Lung (tissue), 13 donors: ENCODE measurements around the gene KLLN. TPM values are rescaled to one million over a fixed set of nuclear protein-coding genes. Genes with fewer than 3 reads are reported as not detected.

Experiments
- ATAC-seq: fragments of 200-7000 bp; cut with Tn5 transposase; one replicate; pipeline ENCODE4 v1.9.1; 2020; ENCODE audit warnings: moderate number of reproducible peaks; ENCODE audit not compliant: insufficient read depth, low FRiP score
- DNase-seq, 3 donors: peaks; one replicate each; pipeline ENCODE4 v3.0.0-alpha.2; 2013 to 2017
- H3K27ac ChIP-seq, 2 donors: one replicate each; pipeline ENCODE4 v1.5.1; 2013; ENCODE audit warnings: mild to moderate bottlenecking in 2 of 2, moderate library complexity in 2 of 2, control low read depth in 1 of 2, inconsistent platforms in 1 of 2, low read depth in 1 of 2, low read length in 1 of 2
- H3K27me3 ChIP-seq, 3 donors: one replicate each; pipeline ENCODE4 v1.5.1; 2013; ENCODE audit warnings: low read length in 2 of 3; ENCODE audit not compliant: control insufficient read depth in 3 of 3, insufficient read depth in 3 of 3
- H3K36me3 ChIP-seq, 4 donors: one replicate each; pipeline ENCODE4 v1.5.1; 2013; ENCODE audit warnings: low read length in 4 of 4, mild to moderate bottlenecking in 1 of 4, moderate library complexity in 1 of 4; ENCODE audit not compliant: control insufficient read depth in 4 of 4, insufficient read depth in 4 of 4
- H3K4me1 ChIP-seq, 5 donors: one replicate each; pipeline ENCODE4 v1.5.1; 2013; ENCODE audit warnings: low read length in 5 of 5, mild to moderate bottlenecking in 2 of 5, moderate library complexity in 1 of 5; ENCODE audit not compliant: control insufficient read depth in 5 of 5, insufficient read depth in 5 of 5
- H3K4me3 ChIP-seq: one replicate; pipeline ENCODE4 v1.5.1; 2013; ENCODE audit warnings: mild to moderate bottlenecking, control low read depth, moderate library complexity
- H3K9ac ChIP-seq, 2 donors: one replicate each; pipeline ENCODE4 v1.5.1; 2013; ENCODE audit warnings: low read length in 2 of 2, control low read depth in 1 of 2; ENCODE audit not compliant: insufficient read depth in 1 of 2
- H3K9me3 ChIP-seq, 4 donors: one replicate each; pipeline ENCODE4 v1.5.1; 2013; ENCODE audit warnings: low read length in 3 of 4, mild to moderate bottlenecking in 1 of 4, moderate library complexity in 1 of 4; ENCODE audit not compliant: control insufficient read depth in 4 of 4, insufficient read depth in 3 of 4
- WGBS, 2 donors: extraction: QIAGEN DNeasy Blood & Tissue Kit; methylation state at CpG; one replicate each; pipeline ENCODE4 v1.1.7; 2013; 5-methylcytosine and 5-hydroxymethylcytosine counted together
- polyA plus RNA-seq, 2 donors: library from polyadenylated mRNA; stranded (reverse); fragments of 200-250 nt; gene quantifications; one replicate each; pipeline ENCODE4 v1.2.1, GENCODE V29; 2013
- small RNA-seq: library from RNA; depleted of rRNA; stranded (forward); fragments of <200 nt; gene quantifications from one replicate; pipeline ENCODE3, GENCODE V24; 2014; ENCODE audit warnings: low replicate concordance
- total RNA-seq, 2 donors: library from RNA; depleted of rRNA in 1 of 2; stranded (reverse); fragments of >200 nt in 1 of 2; gene quantifications; one replicate each; pipeline ENCODE4 v1.2.1, GENCODE V29; 2014 to 2021
- TF ChIP-seq, protein P1 (sequence below): IDR thresholded peaks from 2 replicates; pipeline ENCODE4 v1.5.1; 2012; ENCODE audit warnings: mild to moderate bottlenecking; ENCODE audit errors: control extremely low read depth, extremely low read depth
- donor health status: control.
- donor health status: control.
- donor health status: Bipolar disorder and iron deficiency.
- donor health status: healthy.
- donor health status: DM: yes; HTN: yes; CAD: no.

Gene KLLN
- total and polyA plus RNA-seq, 4 donors, result 0.14 to 1.5 (median 0.86) TPM

DNA sequence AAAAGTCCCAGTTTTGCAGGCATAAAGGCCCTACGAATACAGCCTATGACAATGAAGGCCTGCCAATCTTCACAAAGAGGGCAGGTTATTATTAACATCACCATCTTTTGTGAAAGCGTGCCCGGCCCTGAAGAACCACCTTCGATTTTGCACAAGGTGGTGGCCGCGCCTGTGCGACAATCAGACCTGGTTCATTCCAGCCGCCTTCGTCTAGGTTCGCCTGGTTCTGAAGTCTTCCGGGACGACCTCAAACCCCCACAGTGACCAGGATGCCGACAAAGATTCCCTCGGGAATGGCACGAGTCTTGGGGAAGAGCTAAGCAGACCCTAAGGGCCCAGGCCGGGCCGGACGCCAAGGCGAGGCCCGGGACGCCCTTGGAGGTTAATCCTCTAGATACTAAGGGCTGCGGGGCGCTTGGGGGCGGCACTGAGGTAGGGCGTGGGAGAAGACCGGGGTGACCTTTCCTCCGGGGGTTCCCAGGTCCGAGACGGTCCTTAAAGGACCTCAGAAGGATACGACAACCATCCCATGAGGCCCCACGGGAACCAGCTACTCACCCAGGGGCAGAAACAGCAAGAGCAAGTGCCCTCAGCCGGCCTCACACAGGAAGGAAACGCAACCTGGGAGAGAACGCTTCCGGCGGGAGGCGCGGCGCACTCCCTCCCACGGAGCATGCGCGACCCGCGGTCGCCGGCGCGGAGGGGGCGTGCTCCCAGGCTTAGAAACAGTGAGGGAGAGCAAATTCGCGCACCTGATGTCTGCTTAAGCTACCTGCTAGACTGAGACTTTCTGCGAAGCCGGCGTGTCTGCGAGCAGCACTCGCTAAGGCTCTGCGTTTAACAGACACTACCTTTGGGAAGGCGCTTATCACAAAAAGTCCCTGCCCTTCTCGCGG is 45.5 kb downstream of the KLLN start, which contains the start of gene ATAD1:
Gene ATAD1 (minus strand): TSS at position 618 of the 896 bp plus-strand sequence. CDS start 3,627 bp downstream, outside the sequence.
- Histone ChIP-seq H3K27me3 (no peaks in the 10 kb centered on the region), H3K9me3 (no peaks in the 10 kb centered on the region), H3K4me1 (peaks cover 0 to 18% (median 5%) of the 10 kb centered on the region in 5 donors), H3K27ac (peak within 1 kb of the TSS; percentile 85 to 89), H3K4me3 (peak within 1 kb of the TSS; percentile 74), H3K9ac (peak within 1 kb of the TSS; percentile 80 to 95), H3K36me3 (no peaks in the 10 kb centered on the region)
- TF ChIP-seq, protein P1, sequence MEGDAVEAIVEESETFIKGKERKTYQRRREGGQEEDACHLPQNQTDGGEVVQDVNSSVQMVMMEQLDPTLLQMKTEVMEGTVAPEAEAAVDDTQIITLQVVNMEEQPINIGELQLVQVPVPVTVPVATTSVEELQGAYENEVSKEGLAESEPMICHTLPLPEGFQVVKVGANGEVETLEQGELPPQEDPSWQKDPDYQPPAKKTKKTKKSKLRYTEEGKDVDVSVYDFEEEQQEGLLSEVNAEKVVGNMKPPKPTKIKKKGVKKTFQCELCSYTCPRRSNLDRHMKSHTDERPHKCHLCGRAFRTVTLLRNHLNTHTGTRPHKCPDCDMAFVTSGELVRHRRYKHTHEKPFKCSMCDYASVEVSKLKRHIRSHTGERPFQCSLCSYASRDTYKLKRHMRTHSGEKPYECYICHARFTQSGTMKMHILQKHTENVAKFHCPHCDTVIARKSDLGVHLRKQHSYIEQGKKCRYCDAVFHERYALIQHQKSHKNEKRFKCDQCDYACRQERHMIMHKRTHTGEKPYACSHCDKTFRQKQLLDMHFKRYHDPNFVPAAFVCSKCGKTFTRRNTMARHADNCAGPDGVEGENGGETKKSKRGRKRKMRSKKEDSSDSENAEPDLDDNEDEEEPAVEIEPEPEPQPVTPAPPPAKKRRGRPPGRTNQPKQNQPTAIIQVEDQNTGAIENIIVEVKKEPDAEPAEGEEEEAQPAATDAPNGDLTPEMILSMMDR, result peak; percentile 3
- peak; percentile 89 to 93 (median 89) for DNase-seq
- ATAC-seq, result peak; percentile 100
- WGBS, 2 donors, result 0% methylated on average over 60 of the region's 60 CpGs

DNA sequence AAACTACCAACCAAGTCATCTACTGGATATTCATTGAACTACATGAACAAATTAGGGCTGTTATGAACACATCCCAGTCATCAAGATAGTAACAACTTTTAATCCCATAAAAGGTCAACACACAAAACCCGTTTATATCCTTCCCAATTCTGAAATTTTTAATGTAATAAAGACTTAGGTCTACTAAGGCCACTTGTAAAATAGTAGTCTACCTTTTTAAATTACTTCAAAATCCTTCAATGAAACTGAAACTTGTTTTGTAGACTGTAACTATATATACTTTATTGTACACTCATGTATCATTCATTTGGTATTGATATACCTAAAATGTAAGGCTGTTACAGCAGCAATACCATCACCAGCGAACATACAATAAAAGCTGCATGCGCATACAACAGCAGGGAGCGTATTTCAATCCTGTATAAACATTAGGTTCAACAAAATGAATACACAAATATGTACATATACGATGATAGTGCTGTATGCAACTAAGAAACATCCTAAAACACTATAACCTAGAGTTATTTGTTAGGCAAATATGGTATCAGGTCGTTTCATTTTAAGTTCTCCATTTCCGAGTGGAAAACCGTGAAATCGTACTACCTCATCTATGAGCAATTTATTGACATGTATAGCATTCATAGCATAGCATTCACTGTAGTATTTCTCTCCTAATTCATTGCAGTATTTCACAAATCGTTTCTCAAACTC is 46.3 kb downstream of the KLLN start:
- ATAC-seq, result no peak
- peak in 2 of 3 donors; percentile 9 to 11 for DNase-seq

GRCh38 chr10:87816163-87816897 is 47.0 kb downstream of the KLLN start:
- TF ChIP-seq, protein P1, result no peak
- H3K27ac ChIP-seq, result no peak overlapping the region
- H3K9me3 ChIP-seq, result no peaks in the 10 kb centered on the region
- no peak overlapping the region for H3K4me3 ChIP-seq
- no peaks in the 10 kb centered on the region for H3K27me3 ChIP-seq
- no peak for DNase-seq
- peaks cover 0 to 8% (median 4%) of the 10 kb centered on the region in 4 donors for H3K36me3 ChIP-seq
- H3K9ac ChIP-seq, result peak overlapping the region in 1 of 2 donors; percentile 95
- no peak for ATAC-seq
- H3K4me1 ChIP-seq, result peaks cover 0 to 18% (median 5%) of the 10 kb centered on the region in 5 donors
- 59 to 62% methylated on average over 9 of the region's 9 CpGs for WGBS, 2 donors

More for the DNA sequence above, 46.3 kb downstream of the KLLN start:
- Histone ChIP-seq H3K36me3 (peaks cover 0 to 5% (median 0%) of the 10 kb centered on the region in 4 donors), H3K4me3 (peak overlapping the region; percentile 74), H3K9ac (peak overlapping the region; percentile 80 to 95), H3K27ac (peak overlapping the region; percentile 85 to 89), H3K27me3 (no peaks in the 10 kb centered on the region), H3K9me3 (no peaks in the 10 kb centered on the region), H3K4me1 (peaks cover 0 to 18% (median 5%) of the 10 kb centered on the region in 5 donors)
- 20 to 21% methylated on average over 10 of the region's 10 CpGs for WGBS, 2 donors
- TF ChIP-seq, protein P1, result no peak

Small RNA genes within 50 kb of the gene (small RNA-seq; reads per million reads assigned to genes)
- gene RN7SL78P, result not detected

Other genes starting within 250 kb of the KLLN start
- gene PAPSS2, start 203.7 kb downstream of the KLLN start, total RNA-seq, result 100 to 1,000 TPM; 100 to 107 TPM
- 10 to 100 TPM; 29.0 to 62.1 TPM for gene PAPSS2, start 203.7 kb downstream of the KLLN start, polyA plus RNA-seq
- gene ATAD1, start 45.3 kb downstream of the KLLN start, total RNA-seq, result 10 to 100 TPM; 37.6 to 50.2 TPM
- 10 to 100 TPM; 11.6 to 19.8 TPM for gene ATAD1, start 45.3 kb downstream of the KLLN start, polyA plus RNA-seq
- 100 to 1,000 TPM in 1 of 2 donors, 10 to 100 TPM in 1; 91.9 to 334 TPM for gene PTEN, start 92 bp upstream of the KLLN start, total RNA-seq
- gene PTEN, start 92 bp upstream of the KLLN start, polyA plus RNA-seq, result 10 to 100 TPM; 29.4 to 36.3 TPM